Panc1 (cell line): ENCODE results near the gene YAE1. TPM values are rescaled to one million over a fixed set of nuclear protein-coding genes. Genes with fewer than 3 reads are reported as not detected.

Experiments
- ATAC-seq: fragments of 200-7000 bp; cut with Tn5 transposase; 2 replicates; pipeline ENCODE4 v1.9.1; 2020; ENCODE audit warnings: mild to moderate bottlenecking, moderate library complexity
- BruUV-seq: library from RNA; stranded (reverse); fragments of 400-500 nt; replicated peaks from 2 replicates; lab custom pipeline; 2021; lab: Mats Ljungman, UMichigan
- CTCF ChIA-PET: fragments of 300-600 bp; sonication (Branson Sonifier 250); formaldehyde crosslinking; loops from one replicate; lab custom pipeline; 2022; ENCODE audit warnings: antibody characterized with exemption; lab: Charles Lee
- POLR2A ChIA-PET: fragments of 300-600 bp; sonication (Branson Sonifier 250); formaldehyde crosslinking; loops from one replicate; lab custom pipeline; 2022; ENCODE audit warnings: antibody characterized with exemption; lab: Charles Lee
- DNase-seq: peaks from one replicate; pipeline ENCODE4 v3.0.0-alpha.2; 2010; ENCODE audit warnings: low read depth, low spot score
- H3K27ac ChIP-seq: 2 replicates; pipeline ENCODE4 v1.5.1; 2011; ENCODE audit warnings: mild to moderate bottlenecking, low read length, inconsistent platforms
- H3K27me3 ChIP-seq: fragments of 200-500 bp; sonication (Bioruptor generic); 2 replicates; pipeline ENCODE4 v1.6.0; 2014; ENCODE audit warnings: low read length, inconsistent platforms; ENCODE audit not compliant: control insufficient read depth, insufficient read depth
- H3K36me3 ChIP-seq: fragments of 200-500 bp; sonication (Bioruptor generic); 2 replicates; pipeline ENCODE4 v1.5.1; 2014; ENCODE audit warnings: inconsistent platforms, mild to moderate bottlenecking, low read length, moderate library complexity; ENCODE audit not compliant: control insufficient read depth, insufficient read depth
- H3K4me1 ChIP-seq: 2 replicates; pipeline ENCODE4 v1.5.1; 2011; ENCODE audit warnings: inconsistent platforms, mild to moderate bottlenecking, low read length, moderate library complexity; ENCODE audit not compliant: control insufficient read depth, insufficient read depth
- H3K4me3 ChIP-seq, 2 experiments: 2 replicates each; pipeline ENCODE4 v1.5.1; 2011 to 2012; ENCODE audit warnings: low read depth in 2 of 2, low read length in 2 of 2, mild to moderate bottlenecking in 2 of 2, inconsistent platforms in 1 of 2, moderate library complexity in 1 of 2
- H3K9me3 ChIP-seq: fragments of 200-500 bp; sonication (Bioruptor generic); 2 replicates; pipeline ENCODE4 v1.5.1; 2014; ENCODE audit warnings: low read depth, mild to moderate bottlenecking, inconsistent platforms, low read length, moderate library complexity; ENCODE audit not compliant: control insufficient read depth, insufficient read depth
- POLR2AphosphoS5 ChIP-seq: IDR thresholded peaks from 2 replicates; pipeline ENCODE4 v1.6.1; 2012; ENCODE audit warnings: mild to moderate bottlenecking, low read depth, low read length, moderate library complexity
- REST ChIP-seq, 2 experiments: IDR thresholded peaks; 2 replicates each; pipeline ENCODE4 v1.6.1; 2011 to 2012; ENCODE audit warnings: low read depth in 2 of 2, control low read depth in 1 of 2, low read length in 1 of 2, mild to moderate bottlenecking in 1 of 2, moderate library complexity in 1 of 2; ENCODE audit not compliant: insufficient read depth in 1 of 2
- SIN3A ChIP-seq: IDR thresholded peaks from 2 replicates; pipeline ENCODE4 v1.6.1; 2012; ENCODE audit warnings: low read depth, mild to moderate bottlenecking, low read length, moderate library complexity, borderline replicate concordance; ENCODE audit not compliant: insufficient read depth
- TCF7L2 ChIP-seq: IDR thresholded peaks from 2 replicates; pipeline ENCODE4 v1.6.1; 2011; ENCODE audit warnings: mild to moderate bottlenecking, low read depth, low read length, inconsistent platforms
- in situ Hi-C: cut with HindIII; loops from 2 replicates; pipeline ENCODE4 v1.10.0; 2016; ENCODE audit warnings: low sequenced_read_pairs, low pct_unique_long_range_greater_than_20kb
- intact Hi-C: fragments of 100-400 bp; cut with micrococcal nuclease; formaldehyde crosslinking; loops from one replicate; pipeline ENCODE4 v1.10.0; 2022; ENCODE audit not compliant: unreplicated experiment
- total RNA-seq: library from RNA; stranded (reverse); gene quantifications from one replicate; pipeline ENCODE4 v1.2.1, GENCODE V29; 2021; ENCODE audit not compliant: unreplicated experiment
- TF ChIP-seq, protein P1 (sequence below): fragments of 450-650 bp; IDR thresholded peaks from 2 replicates; pipeline ENCODE4 v1.5.1; 2017; ENCODE audit warnings: mild to moderate bottlenecking

The YAE1 gene
- total RNA-seq, 1 experiment from 2014 or later, result 20.1 TPM

GRCh38 chr7:39557911-39558310, 8.3 kb upstream of the YAE1 start:
- intact Hi-C loops (no loop called here), in situ Hi-C loops (no loop called here)
- TF ChIP-seq SIN3A (no peak), TCF7L2 (no peak)
- ATAC-seq (no peak), DNase-seq (no peak)
- POLR2A ChIA-PET, result no interaction called here
- no peaks in the 10 kb centered on the region for H3K36me3 ChIP-seq
- H3K27ac ChIP-seq, result no peak overlapping the region
- no peaks in the 10 kb centered on the region for H3K9me3 ChIP-seq
- no peaks in the 10 kb centered on the region for H3K4me1 ChIP-seq
- no peak overlapping the region for H3K4me3 ChIP-seq
- CTCF ChIA-PET, result no interaction called here
- peaks cover 10% of the 10 kb centered on the region for H3K27me3 ChIP-seq
- BruUV-seq, result no TSS peak

GRCh38 chr7:39560408-39560807, 5.8 kb upstream of the YAE1 start:
- ChIA-PET POLR2A (interaction anchor here (0.5 kb wide), 1 partner anchor 175 kb away, joined by 4 read pairs; no protein-coding TSS in a partner anchor), CTCF (no interaction called here)
- intact Hi-C loops, result no loop called here
- Histone ChIP-seq H3K4me1 (no peaks in the 10 kb centered on the region), H3K27me3 (peaks cover 10% of the 10 kb centered on the region), H3K9me3 (no peaks in the 10 kb centered on the region), H3K4me3 (no peak overlapping the region), H3K36me3 (no peaks in the 10 kb centered on the region), H3K27ac (no peak overlapping the region)
- in situ Hi-C loops, result no loop called here
- ATAC-seq (no peak), DNase-seq (no peak)
- no peak for TF ChIP-seq TCF7L2
- no peak for TF ChIP-seq SIN3A
- TF ChIP-seq, protein P1, sequence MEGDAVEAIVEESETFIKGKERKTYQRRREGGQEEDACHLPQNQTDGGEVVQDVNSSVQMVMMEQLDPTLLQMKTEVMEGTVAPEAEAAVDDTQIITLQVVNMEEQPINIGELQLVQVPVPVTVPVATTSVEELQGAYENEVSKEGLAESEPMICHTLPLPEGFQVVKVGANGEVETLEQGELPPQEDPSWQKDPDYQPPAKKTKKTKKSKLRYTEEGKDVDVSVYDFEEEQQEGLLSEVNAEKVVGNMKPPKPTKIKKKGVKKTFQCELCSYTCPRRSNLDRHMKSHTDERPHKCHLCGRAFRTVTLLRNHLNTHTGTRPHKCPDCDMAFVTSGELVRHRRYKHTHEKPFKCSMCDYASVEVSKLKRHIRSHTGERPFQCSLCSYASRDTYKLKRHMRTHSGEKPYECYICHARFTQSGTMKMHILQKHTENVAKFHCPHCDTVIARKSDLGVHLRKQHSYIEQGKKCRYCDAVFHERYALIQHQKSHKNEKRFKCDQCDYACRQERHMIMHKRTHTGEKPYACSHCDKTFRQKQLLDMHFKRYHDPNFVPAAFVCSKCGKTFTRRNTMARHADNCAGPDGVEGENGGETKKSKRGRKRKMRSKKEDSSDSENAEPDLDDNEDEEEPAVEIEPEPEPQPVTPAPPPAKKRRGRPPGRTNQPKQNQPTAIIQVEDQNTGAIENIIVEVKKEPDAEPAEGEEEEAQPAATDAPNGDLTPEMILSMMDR, result no peak
- TF ChIP-seq REST (IDR thresholded peaks at IDR 0.05; ENCODE audit: insufficient read depth in 1 of 2, low read depth in 2 of 2, low read length in 1 of 2), result no peak
- no peak for TF ChIP-seq POLR2AphosphoS5
- BruUV-seq, result no TSS peak

GRCh38 chr7:39560997-39561396, 5.2 kb upstream of the YAE1 start:
- CTCF ChIA-PET, result no interaction called here
- no peaks in the 10 kb centered on the region for H3K4me1 ChIP-seq
- H3K27ac ChIP-seq, result no peak overlapping the region
- in situ Hi-C loops, result no loop called here
- POLR2A ChIA-PET, result interaction anchor here (0.5 kb wide), 1 partner anchor 174 kb away, joined by 4 read pairs; no protein-coding TSS in a partner anchor
- ATAC-seq (no peak), DNase-seq (no peak)
- TF ChIP-seq TCF7L2 (no peak), REST (IDR thresholded peaks at IDR 0.05; ENCODE audit: insufficient read depth in 1 of 2, low read depth in 2 of 2, low read length in 1 of 2) (no peak), POLR2AphosphoS5 (no peak), SIN3A (no peak)
- TF ChIP-seq, protein P1, result no peak
- no TSS peak for BruUV-seq
- peaks cover 9% of the 10 kb centered on the region for H3K27me3 ChIP-seq
- H3K36me3 ChIP-seq, result no peaks in the 10 kb centered on the region
- intact Hi-C loops, result no loop called here
- H3K9me3 ChIP-seq, result no peaks in the 10 kb centered on the region
- no peak overlapping the region for H3K4me3 ChIP-seq
